Kidney capillary endothelial cell (primary cell): ENCODE measurements around the gene AOPEP.
A peak's percentile ranks its signal among the peaks of the same experiment; 100 is the strongest.

Experiments
- DNase-seq: peaks from one replicate; pipeline ENCODE4 v3.0.0-alpha.2; 2018; ENCODE audit warnings: low spot score

Gene AOPEP

GRCh38 chr9:94726495-94727191 lies at the start of gene AOPEP:
Gene AOPEP (plus strand): TSS chr9:94726699. CDS start chr9:94759784, 33,085 bp downstream.
- peak; percentile 96 for DNase-seq

- no peak for DNase-seq
Measured at GRCh38 chr9:94677929-94678328, 48.6 kb upstream of the AOPEP start.

GRCh38 chr9:94679587-94679986 lies 46.9 kb upstream of the AOPEP start:
- no peak for DNase-seq

- no peak for DNase-seq
Measured at GRCh38 chr9:94680020-94680419, 46.5 kb upstream of the AOPEP start.

GRCh38 chr9:94680621-94681020 lies 45.9 kb upstream of the AOPEP start:
- no peak for DNase-seq

GRCh38 chr9:94681508-94681907 lies 45.0 kb upstream of the AOPEP start:
- DNase-seq: peak; percentile 44

- DNase-seq: no peak
Measured at GRCh38 chr9:94685359-94685758, 41.1 kb upstream of the AOPEP start.

GRCh38 chr9:94687451-94687850 lies 39.0 kb upstream of the AOPEP start:
- DNase-seq: no peak

- DNase-seq: no peak
Measured at GRCh38 chr9:94690344-94690743, 36.2 kb upstream of the AOPEP start.

- no peak for DNase-seq
Measured at GRCh38 chr9:94692601-94693000, 33.9 kb upstream of the AOPEP start.

GRCh38 chr9:94693485-94694204 lies 32.9 kb upstream of the AOPEP start:
- DNase-seq: no peak

GRCh38 chr9:94696545-94696944 lies 30.0 kb upstream of the AOPEP start:
- no peak for DNase-seq

- DNase-seq: no peak
Measured at GRCh38 chr9:94697972-94698581, 28.4 kb upstream of the AOPEP start.

GRCh38 chr9:94699715-94700373 lies 26.7 kb upstream of the AOPEP start:
- no peak for DNase-seq

- no peak for DNase-seq
Measured at GRCh38 chr9:94700445-94700844, 26.1 kb upstream of the AOPEP start.

GRCh38 chr9:94703488-94704140 lies 22.9 kb upstream of the AOPEP start:
- no peak for DNase-seq

- DNase-seq: no peak
Measured at GRCh38 chr9:94705162-94705702, 21.3 kb upstream of the AOPEP start.

GRCh38 chr9:94706922-94707321 lies 19.6 kb upstream of the AOPEP start:
- DNase-seq: no peak

- no peak for DNase-seq
Measured at GRCh38 chr9:94713436-94714215, 12.9 kb upstream of the AOPEP start.

- DNase-seq: no peak
Measured at GRCh38 chr9:94714494-94714893, 12.0 kb upstream of the AOPEP start.

- DNase-seq: no peak
Measured at GRCh38 chr9:94717761-94718160, 8.7 kb upstream of the AOPEP start.
